ENCODE results near the gene ZNF416.
A peak's percentile ranks its signal among the peaks of the same experiment; 100 is the strongest.

Gene ZNF416

GRCh38 chr19:57578487-57579205 is at the start of gene ZNF416:
Gene ZNF416 (minus strand): TSS chr19:57578911. CDS start chr19:57578704, 207 bp downstream.
- peak; percentile 68 for DNase-seq

GRCh38 chr19:57623091-57623490 is 44.4 kb upstream of the ZNF416 start:
- no peak for DNase-seq

- no peak for DNase-seq
These were observed 42.1 kb upstream of the ZNF416 start for GRCh38 chr19:57620673-57621348.

- no peak for DNase-seq
These were observed 36.6 kb upstream of the ZNF416 start for GRCh38 chr19:57615346-57615745.

- peak; percentile 58 for DNase-seq
These were observed 35.4 kb upstream of the ZNF416 start, which contains the start of gene ZNF134 for GRCh38 chr19:57613941-57614743. Gene ZNF134 (plus strand): TSS chr19:57614242. CDS start chr19:57619469, 5,227 bp downstream.

GRCh38 chr19:57611113-57611512 is 32.4 kb upstream of the ZNF416 start:
- no peak for DNase-seq

- DNase-seq, result no peak
These were observed 28.2 kb upstream of the ZNF416 start for GRCh38 chr19:57606931-57607330.

GRCh38 chr19:57599761-57600383 is 21.2 kb upstream of the ZNF416 start, which contains the start of gene ZNF530:
Gene ZNF530 (plus strand): TSS chr19:57599885. CDS start chr19:57604346, 4,461 bp downstream.
- peak; percentile 24 for DNase-seq

GRCh38 chr19:57599377-57599760 is 20.7 kb upstream of the ZNF416 start:
- no peak for DNase-seq

GRCh38 chr19:57587529-57587928 is 8.8 kb upstream of the ZNF416 start:
- DNase-seq, result no peak

- DNase-seq, result no peak
These were observed 5.1 kb upstream of the ZNF416 start, which contains the start of gene ZIK1 for GRCh38 chr19:57583521-57584416. Gene ZIK1 (plus strand): TSS chr19:57584145. CDS start chr19:57584357, 212 bp downstream.

GRCh38 chr19:57583104-57583520 is 4.4 kb upstream of the ZNF416 start:
- no peak for DNase-seq

GRCh38 chr19:57576661-57577060 is 2.0 kb downstream of the ZNF416 start:
- DNase-seq, result no peak

GRCh38 chr19:57572415-57572947 is 6.2 kb downstream of the ZNF416 start:
- no peak for DNase-seq

- DNase-seq, result no peak
These were observed 8.0 kb downstream of the ZNF416 start for GRCh38 chr19:57570707-57571106.

GRCh38 chr19:57566396-57567265 is 12.1 kb downstream of the ZNF416 start:
- no peak for DNase-seq

- DNase-seq, result no peak
These were observed 15.2 kb downstream of the ZNF416 start for GRCh38 chr19:57563547-57563946.

- DNase-seq, result no peak
These were observed 18.6 kb downstream of the ZNF416 start for GRCh38 chr19:57560049-57560491.

GRCh38 chr19:57559404-57560025 is 19.2 kb downstream of the ZNF416 start, which contains the start of gene ZNF550:
Gene ZNF550 (minus strand): TSS chr19:57559863. CDS start chr19:57559682, 181 bp downstream.
- DNase-seq, result peak; percentile 44

- DNase-seq, result no peak
These were observed 19.7 kb downstream of the ZNF416 start for GRCh38 chr19:57559008-57559403.
